ENCODE measurements around the gene HSPA1A. TPM values are rescaled to one million over a fixed set of nuclear protein-coding genes. Genes with fewer than 3 reads are reported as not detected.
"Not testable (repeated sequence)": the region's sequence is repeated elsewhere in the genome, so short reads cannot be mapped to it uniquely, and the experiment has no call there.

The HSPA1A gene
- total and polyA plus RNA-seq, 4 donors: 28.8 to 120 (median 77.6) TPM

GRCh38 chr6:31792090-31792374 lies 23.3 kb upstream of the HSPA1A start:
- no peak for TF ChIP-seq EGR1 (IDR thresholded peaks at IDR 0.05; ENCODE audit: low read depth in 2 of 2)
- no peak for TF ChIP-seq YY1 (IDR thresholded peaks at IDR 0.05)
- TF ChIP-seq GABPA (IDR thresholded peaks at IDR 0.05 in 1 of 2, conservative IDR thresholded peaks at IDR 0.05 in 1 of 2): no peak
- TF ChIP-seq FOXA2 (IDR thresholded peaks at IDR 0.05): no peak
- no peak for TF ChIP-seq ATF3 (IDR thresholded peaks at IDR 0.05)
- TF ChIP-seq SP1 (IDR thresholded peaks at IDR 0.05): no peak
- Histone ChIP-seq H3K4me3 (ENCODE audit: low read depth in 1 of 3, low read length in 3 of 3) (no peak overlapping the region), H3K9ac (ENCODE audit: low read depth in 1 of 2, low read length in 2 of 2) (no peak overlapping the region), H3K9me3 (ENCODE audit: control insufficient read depth in 4 of 4, low read length in 3 of 4) (no peaks in the 10 kb centered on the region), H3K27ac (ENCODE audit: low read depth in 1 of 2, low read length in 2 of 2) (no peak overlapping the region), H3K36me3 (ENCODE audit: control insufficient read depth in 4 of 4, insufficient read depth in 3 of 4, low read depth in 1 of 4, low read length in 3 of 4) (peaks cover 0 to 16% (median 7%) of the 10 kb centered on the region in 4 donors), H3K27me3 (ENCODE audit: control insufficient read depth in 4 of 4, insufficient read depth in 4 of 4, low read length in 3 of 4) (no peaks in the 10 kb centered on the region), H3K4me1 (ENCODE audit: control insufficient read depth in 4 of 4, insufficient read depth in 4 of 4, low read length in 3 of 4) (peaks cover 0 to 10% (median 6%) of the 10 kb centered on the region in 4 donors)
- WGBS: 85% methylated on average over 3 of the region's 3 CpGs
- no peak for DNase-seq (ENCODE audit: low spot score)

- H3K9me3 ChIP-seq (ENCODE audit: control insufficient read depth in 4 of 4, low read length in 3 of 4): no peaks in the 10 kb centered on the region
- WGBS: 94% methylated on average over 12 of the region's 12 CpGs
- peaks cover 0 to 16% (median 7%) of the 10 kb centered on the region in 4 donors for H3K36me3 ChIP-seq (ENCODE audit: control insufficient read depth in 4 of 4, insufficient read depth in 3 of 4, low read depth in 1 of 4, low read length in 3 of 4)
- no peak for DNase-seq (ENCODE audit: low spot score)
- no peak overlapping the region for H3K4me3 ChIP-seq (ENCODE audit: low read depth in 1 of 3, low read length in 3 of 3)
- no peak overlapping the region for H3K9ac ChIP-seq (ENCODE audit: low read depth in 1 of 2, low read length in 2 of 2)
- H3K27me3 ChIP-seq (ENCODE audit: control insufficient read depth in 4 of 4, insufficient read depth in 4 of 4, low read length in 3 of 4): no peaks in the 10 kb centered on the region
- H3K27ac ChIP-seq (ENCODE audit: low read depth in 1 of 2, low read length in 2 of 2): no peak overlapping the region
- H3K4me1 ChIP-seq (ENCODE audit: control insufficient read depth in 4 of 4, insufficient read depth in 4 of 4, low read length in 3 of 4): peaks cover 0 to 10% (median 6%) of the 10 kb centered on the region in 4 donors
- TF ChIP-seq CTCF (IDR thresholded peaks at IDR 0.05; ENCODE audit: low read depth, low read length, missing input control) (no peak), RXRA (IDR thresholded peaks at IDR 0.05) (no peak), HNF4A (conservative IDR thresholded peaks at IDR 0.05) (no peak), GABPA (IDR thresholded peaks at IDR 0.05 in 1 of 2, conservative IDR thresholded peaks at IDR 0.05 in 1 of 2) (no peak), MAX (IDR thresholded peaks at IDR 0.05) (no peak), FOXA2 (IDR thresholded peaks at IDR 0.05) (no peak), RAD21 (IDR thresholded peaks at IDR 0.05) (no peak), FOXA1 (IDR thresholded peaks at IDR 0.05) (no peak), REST (IDR thresholded peaks at IDR 0.05) (no peak), ZBTB33 (IDR thresholded peaks at IDR 0.05) (no peak), EGR1 (IDR thresholded peaks at IDR 0.05; ENCODE audit: low read depth in 2 of 2) (no peak), HNF4G (IDR thresholded peaks at IDR 0.05) (no peak), TAF1 (conservative IDR thresholded peaks at IDR 0.05) (no peak), ATF3 (IDR thresholded peaks at IDR 0.05) (no peak), NR2F2 (IDR thresholded peaks at IDR 0.05) (no peak), JUND (IDR thresholded peaks at IDR 0.05) (no peak), SP1 (IDR thresholded peaks at IDR 0.05) (no peak)
Measured at GRCh38 chr6:31792761-31793171, 22.6 kb upstream of the HSPA1A start.

GRCh38 chr6:31793927-31794245 lies 21.5 kb upstream of the HSPA1A start:
- not testable (repeated sequence) for DNase-seq (ENCODE audit: low spot score); H3K9ac ChIP-seq (ENCODE audit: low read depth in 1 of 2, low read length in 2 of 2); H3K4me3 ChIP-seq (ENCODE audit: low read depth in 1 of 3, low read length in 3 of 3); H3K9me3 ChIP-seq (ENCODE audit: control insufficient read depth in 4 of 4, low read length in 3 of 4); H3K27me3 ChIP-seq (ENCODE audit: control insufficient read depth in 4 of 4, insufficient read depth in 4 of 4, low read length in 3 of 4); H3K27ac ChIP-seq (ENCODE audit: low read depth in 1 of 2, low read length in 2 of 2); H3K4me1 ChIP-seq (ENCODE audit: control insufficient read depth in 4 of 4, insufficient read depth in 4 of 4, low read length in 3 of 4)
- H3K36me3 ChIP-seq (ENCODE audit: control insufficient read depth in 4 of 4, insufficient read depth in 3 of 4, low read depth in 1 of 4, low read length in 3 of 4): peaks cover 0 to 16% (median 7%) of the 10 kb centered on the region in 4 donors
- WGBS: 95% methylated on average over 6 of the region's 6 CpGs
